GM23338 (cell line): Measurements from ENCODE around the gene ZBTB49. TPM values are rescaled to one million over a fixed set of nuclear protein-coding genes. Genes with fewer than 3 reads are reported as not detected.
A peak's percentile ranks its signal among the peaks of the same experiment; 100 is the strongest.

Experiments
- ATAC-seq: fragments of 200-7000 bp; cut with Tn5 transposase; 3 replicates; pipeline ENCODE4 v1.9.1; 2020
- DNase-seq: peaks from one replicate; pipeline ENCODE4 v3.0.0-alpha.2; 2015; ENCODE audit warnings: low spot score
- H2AFZ ChIP-seq: fragments of 200-600 bp; sonication (generic); 2 replicates; pipeline ENCODE4 v1.8.0; 2016; ENCODE audit warnings: antibody characterized with exemption, mild to moderate bottlenecking, moderate library complexity
- H3F3A ChIP-seq: fragments of 200-600 bp; sonication (generic); replicated peaks from 2 replicates; pipeline ENCODE4 v1.8.0; 2017; ENCODE audit warnings: antibody characterized with exemption, mixed run types, low read depth
- H3K27ac ChIP-seq: fragments of 200-600 bp; sonication (generic); 2 replicates; pipeline ENCODE4 v1.6.1; 2016; ENCODE audit warnings: low read depth
- H3K27me3 ChIP-seq: fragments of 200-600 bp; sonication (generic); 2 replicates; pipeline ENCODE4 v1.8.0; 2016; ENCODE audit warnings: mild to moderate bottlenecking, mixed run types, moderate library complexity; ENCODE audit not compliant: insufficient read depth
- H3K36me3 ChIP-seq: fragments of 200-600 bp; sonication (generic); 2 replicates; pipeline ENCODE4 v1.8.0; 2016; ENCODE audit warnings: mild to moderate bottlenecking; ENCODE audit not compliant: insufficient read depth
- H3K4me1 ChIP-seq: fragments of 200-600 bp; sonication (generic); 2 replicates; pipeline ENCODE4 v1.8.0; 2016; ENCODE audit warnings: mild to moderate bottlenecking, moderate library complexity; ENCODE audit not compliant: insufficient read depth
- H3K4me2 ChIP-seq: fragments of 200-600 bp; sonication (generic); 2 replicates; pipeline ENCODE4 v1.7.1; 2017; ENCODE audit warnings: mixed run types
- H3K4me3 ChIP-seq: fragments of 200-600 bp; sonication (generic); 2 replicates; pipeline ENCODE4 v1.6.1; 2016; ENCODE audit warnings: mixed run types
- H3K79me2 ChIP-seq: fragments of 200-600 bp; sonication (generic); replicated peaks from 2 replicates; pipeline ENCODE4 v1.8.0; 2017; ENCODE audit warnings: mild to moderate bottlenecking; ENCODE audit not compliant: insufficient read depth
- H3K9me2 ChIP-seq: fragments of 200-600 bp; sonication (generic); 2 replicates; pipeline ENCODE4 v1.8.0; 2017; ENCODE audit not compliant: insufficient read depth
- H4K20me1 ChIP-seq: fragments of 200-600 bp; sonication (generic); replicated peaks from 2 replicates; pipeline ENCODE4 v1.8.0; 2017; ENCODE audit warnings: mild to moderate bottlenecking; ENCODE audit not compliant: insufficient read depth
- H3K27ac Mint-ChIP-seq: 2 replicates; pipeline ENCODE4 v1.8.0; 2020; ENCODE audit warnings: inconsistent platforms, mild to moderate bottlenecking, moderate library complexity, mixed read lengths
- H3K27me3 Mint-ChIP-seq: 3 replicates; pipeline ENCODE4 v1.8.0; 2022; ENCODE audit warnings: low read depth, mild to moderate bottlenecking, moderate library complexity, mixed read lengths, inconsistent platforms; ENCODE audit not compliant: insufficient read depth, poor library complexity
- H3K36me3 Mint-ChIP-seq: 3 replicates; pipeline ENCODE4 v1.8.0; 2021; ENCODE audit warnings: low read depth, mild to moderate bottlenecking, inconsistent platforms, moderate library complexity, mixed read lengths
- H3K4me1 Mint-ChIP-seq: 3 replicates; pipeline ENCODE4 v1.8.0; 2020; ENCODE audit warnings: mild to moderate bottlenecking, inconsistent platforms, mixed read lengths
- H3K4me3 Mint-ChIP-seq: 3 replicates; pipeline ENCODE4 v1.8.0; 2021; ENCODE audit warnings: moderate library complexity, mild to moderate bottlenecking, inconsistent platforms, mixed read lengths
- H3K9me3 Mint-ChIP-seq: 3 replicates; pipeline ENCODE4 v1.8.0; 2020; ENCODE audit warnings: moderate library complexity, mild to moderate bottlenecking, inconsistent platforms, mixed read lengths
- CTCF ChIP-seq, 2 experiments: fragments of 200-600 bp in 1 of 2; sonication (generic) in 1 of 2; conservative IDR thresholded peaks; 2 replicates each; pipeline versions ENCODE4 v1.5.1 to v1.6.1; 2016 to 2017; ENCODE audit warnings: antibody characterized with exemption in 2 of 2, low read depth in 2 of 2, mild to moderate bottlenecking in 2 of 2, moderate library complexity in 1 of 2
- ETS1 ChIP-seq: IDR thresholded peaks from 2 replicates; pipeline ENCODE4 v1.6.1; 2016; ENCODE audit warnings: antibody characterized with exemption
- EZH2phosphoT487 ChIP-seq: fragments of 200-600 bp; sonication (generic); IDR thresholded peaks from one replicate; pipeline ENCODE4 v1.8.1; 2018; ENCODE audit warnings: antibody characterized with exemption; ENCODE audit not compliant: unreplicated experiment
- JUNB ChIP-seq: IDR thresholded peaks from one replicate; pipeline ENCODE4 v1.6.1; 2016; ENCODE audit warnings: antibody characterized with exemption; ENCODE audit not compliant: unreplicated experiment
- NANOG ChIP-seq: IDR thresholded peaks from 2 replicates; pipeline ENCODE4 v1.6.1; 2016; ENCODE audit warnings: antibody characterized with exemption, borderline replicate concordance
- REST ChIP-seq: IDR thresholded peaks from one replicate; pipeline ENCODE4 v1.6.1; 2018; ENCODE audit warnings: antibody characterized with exemption; ENCODE audit not compliant: unreplicated experiment
- STAT1 ChIP-seq: IDR thresholded peaks from one replicate; pipeline ENCODE4 v1.6.1; 2016; ENCODE audit warnings: antibody characterized with exemption; ENCODE audit not compliant: unreplicated experiment
- ZNF114 ChIP-seq: fragments of 250-450 bp; sonication (Bioruptor Pico); IDR thresholded peaks from 2 replicates; pipeline ENCODE4 v1.5.0; 2020; ENCODE audit warnings: mild to moderate bottlenecking, moderate library complexity
- ZNF331 ChIP-seq: fragments of 250-450 bp; sonication (Bioruptor Pico); IDR thresholded peaks from 2 replicates; pipeline ENCODE4 v1.5.0; 2020; ENCODE audit warnings: low read depth, mild to moderate bottlenecking, moderate library complexity
- ZNF462 ChIP-seq: fragments of 250-450 bp; sonication (Bioruptor Pico); IDR thresholded peaks from 2 replicates; pipeline ENCODE4 v1.5.0; 2020; ENCODE audit warnings: mild to moderate bottlenecking, moderate library complexity
- polyA plus RNA-seq: library from polyadenylated mRNA; unstranded; fragments of >200 nt; fragmentation: Nextera tagmentation; extraction: Ambion mirVana; gene quantifications from 2 replicates; pipeline ENCODE4 v1.2.1, GENCODE V29; 2016
- total RNA-seq: library from RNA; depleted of rRNA; stranded (reverse); fragments of >200 nt; shearing (Covaris generic); gene quantifications from 2 replicates; pipeline ENCODE4 v1.2.3, GENCODE V29; 2014

Gene ZBTB49
- total and polyA plus RNA-seq, 2 experiments from 2014 or later: 4.1 to 6.0 TPM

- no peak for ATAC-seq
- DNase-seq: no peak
- H3K4me3 Mint-ChIP-seq: peak overlapping the region; percentile 91
- peak overlapping the region; percentile 88; the same call in 1 of the 2 replicates for H3K27ac ChIP-seq
- peaks cover 4% of the 10 kb centered on the region for H3K79me2 ChIP-seq
- H3F3A ChIP-seq: 0 out of 2 replicates have a peak, but pooled peaks cover 3% of the 10 kb centered on the region
- H3K4me1 Mint-ChIP-seq: peaks cover 11% of the 10 kb centered on the region
- peaks cover 3% of the 10 kb centered on the region; the same call in 1 of the 2 replicates for H3K36me3 ChIP-seq
- H2AFZ ChIP-seq: peak overlapping the region; percentile 96
- no peaks in the 10 kb centered on the region for H4K20me1 ChIP-seq
- H3K27me3 Mint-ChIP-seq: peaks cover 3% of the 10 kb centered on the region
- H3K27me3 ChIP-seq: peaks cover 9% of the 10 kb centered on the region; the same call in 1 of the 2 replicates
- TF ChIP-seq REST: no peak
- no peak for TF ChIP-seq ZNF114
- no peak for TF ChIP-seq ZNF331 (CRISPR knock-in tag)
- no peak for TF ChIP-seq EZH2phosphoT487
- no peak for TF ChIP-seq CTCF (conservative IDR thresholded peaks at IDR 0.05; ENCODE audit: low read depth in 2 of 2)
- TF ChIP-seq ZNF462 (CRISPR knock-in tag): no peak
- TF ChIP-seq NANOG: no peak
- TF ChIP-seq JUNB: no peak
- TF ChIP-seq ETS1: no peak
- no peak for TF ChIP-seq STAT1
- peaks cover 21% of the 10 kb centered on the region for H3K36me3 Mint-ChIP-seq
- H3K4me2 ChIP-seq: peak overlapping the region; percentile 94
- peak overlapping the region; percentile 97 for H3K27ac Mint-ChIP-seq
- no peaks in the 10 kb centered on the region for H3K9me2 ChIP-seq
- peaks cover 7% of the 10 kb centered on the region for H3K4me1 ChIP-seq
- H3K4me3 ChIP-seq: peak overlapping the region; percentile 89
- no peaks in the 10 kb centered on the region for H3K9me3 Mint-ChIP-seq
Measured at GRCh38 chr4:4247696-4248028, 42.4 kb upstream of the ZBTB49 start.
